Activated CD4-positive, alpha-beta T cell treated with anti-CD3 and anti-CD28 coated beads, Interleukin-2, amount 50 U/mL, for 1 hour (primary cell): Measurements from ENCODE around the gene PPP1CA.

Experiments used
- DNase-seq: peaks from one replicate; pipeline ENCODE4 v3.0.0-alpha.2; 2020

The PPP1CA gene

DNA sequence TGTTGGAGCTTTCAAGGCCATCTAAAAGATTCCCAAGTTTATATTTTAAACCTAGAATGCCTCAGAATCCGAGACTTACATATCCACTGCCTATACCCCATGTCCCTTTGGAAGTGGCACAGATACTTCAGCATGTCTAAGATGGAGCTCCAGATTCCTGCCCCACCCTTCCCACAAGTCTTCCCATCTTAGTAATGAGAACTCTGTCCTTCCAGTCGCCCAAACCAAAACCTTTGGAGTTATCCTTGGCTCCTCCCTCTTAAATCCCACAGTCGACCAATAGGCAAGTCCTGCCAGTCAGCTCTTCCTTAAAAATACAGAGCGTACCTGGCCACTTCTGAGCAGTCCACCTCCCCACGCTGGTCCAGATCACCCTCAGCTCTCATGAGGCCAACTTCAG is 52.6 kb downstream of the PPP1CA start:
- no peak for DNase-seq
